ENCODE data around the gene CLTCL1. TPM values are rescaled to one million over a fixed set of nuclear protein-coding genes. Genes with fewer than 3 reads are reported as not detected.

CLTCL1 gene
- total RNA-seq, 1 donor from 2014 or later, result 26.0 TPM

DNA sequence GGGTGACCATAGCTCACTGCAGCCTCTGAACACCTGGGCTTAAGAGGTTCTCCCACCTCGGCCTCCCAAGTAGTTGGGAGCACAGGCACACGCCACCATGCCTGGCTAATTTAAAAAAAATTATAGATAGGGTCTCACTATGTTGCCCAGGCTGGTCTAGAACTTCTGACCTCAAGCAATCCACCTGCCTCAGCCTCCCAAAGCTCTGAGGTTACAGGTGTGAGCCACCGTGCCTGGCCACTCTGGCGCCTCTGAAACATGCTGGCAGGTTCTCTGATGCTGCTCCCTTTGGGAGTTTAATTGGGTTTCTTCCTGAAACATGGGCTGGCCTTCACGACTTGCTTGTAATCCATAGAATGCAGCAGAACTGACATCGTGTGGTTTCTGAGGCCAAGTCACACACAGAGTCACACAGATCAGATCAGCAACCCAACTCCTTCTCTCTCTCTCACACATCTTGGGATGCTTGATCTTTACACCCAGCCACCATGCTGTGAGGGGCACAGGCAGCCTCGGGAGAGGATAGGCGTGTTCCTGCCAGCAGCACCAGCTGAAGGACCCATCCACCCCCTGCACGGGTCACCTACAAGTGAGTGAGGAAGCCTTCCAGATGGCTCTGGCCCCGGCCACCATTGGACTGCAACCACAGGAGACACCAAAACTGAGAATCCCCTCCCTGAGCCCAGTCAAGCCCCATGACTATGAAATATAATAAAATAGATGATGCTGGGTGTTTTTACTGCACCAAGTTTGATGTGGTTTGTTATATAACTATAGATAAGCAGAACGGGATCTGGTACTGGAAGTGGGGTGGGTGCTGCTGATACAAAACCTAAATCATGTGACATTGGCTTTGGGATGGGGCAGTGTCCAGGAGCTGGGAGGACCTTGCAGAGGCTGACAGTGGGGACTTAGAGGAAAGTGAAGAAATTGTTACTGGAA is 138.3 kb downstream of the CLTCL1 start:
- Histone ChIP-seq H3K9me3 (no peaks in the 10 kb centered on the region), H3K36me3 (no peaks in the 10 kb centered on the region), H3K27ac (no peak overlapping the region), H3K4me1 (peaks cover 4 to 6% of the 10 kb centered on the region in 2 donors), H3K27me3 (peaks cover 17% of the 10 kb centered on the region), H3K4me3 (no peak overlapping the region)
- DNase-seq (ENCODE audit: low spot score in 2 of 2), result no peak
- TF ChIP-seq, protein P1, sequence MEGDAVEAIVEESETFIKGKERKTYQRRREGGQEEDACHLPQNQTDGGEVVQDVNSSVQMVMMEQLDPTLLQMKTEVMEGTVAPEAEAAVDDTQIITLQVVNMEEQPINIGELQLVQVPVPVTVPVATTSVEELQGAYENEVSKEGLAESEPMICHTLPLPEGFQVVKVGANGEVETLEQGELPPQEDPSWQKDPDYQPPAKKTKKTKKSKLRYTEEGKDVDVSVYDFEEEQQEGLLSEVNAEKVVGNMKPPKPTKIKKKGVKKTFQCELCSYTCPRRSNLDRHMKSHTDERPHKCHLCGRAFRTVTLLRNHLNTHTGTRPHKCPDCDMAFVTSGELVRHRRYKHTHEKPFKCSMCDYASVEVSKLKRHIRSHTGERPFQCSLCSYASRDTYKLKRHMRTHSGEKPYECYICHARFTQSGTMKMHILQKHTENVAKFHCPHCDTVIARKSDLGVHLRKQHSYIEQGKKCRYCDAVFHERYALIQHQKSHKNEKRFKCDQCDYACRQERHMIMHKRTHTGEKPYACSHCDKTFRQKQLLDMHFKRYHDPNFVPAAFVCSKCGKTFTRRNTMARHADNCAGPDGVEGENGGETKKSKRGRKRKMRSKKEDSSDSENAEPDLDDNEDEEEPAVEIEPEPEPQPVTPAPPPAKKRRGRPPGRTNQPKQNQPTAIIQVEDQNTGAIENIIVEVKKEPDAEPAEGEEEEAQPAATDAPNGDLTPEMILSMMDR (IDR thresholded peaks at IDR 0.05), result no peak
- intact Hi-C loops (cut with DNase I), result no loop called here

GRCh38 chr22:19151329-19152191 is 140.0 kb downstream of the CLTCL1 start:
- H3K4me1 ChIP-seq, result peaks cover 4 to 6% of the 10 kb centered on the region in 2 donors
- DNase-seq (ENCODE audit: low spot score in 2 of 2), result no peak
- no peaks in the 10 kb centered on the region for H3K9me3 ChIP-seq
- intact Hi-C loops (cut with DNase I), result no loop called here
- no peak overlapping the region for H3K4me3 ChIP-seq
- H3K27ac ChIP-seq, result no peak overlapping the region
- peaks cover 17% of the 10 kb centered on the region for H3K27me3 ChIP-seq
- no peaks in the 10 kb centered on the region for H3K36me3 ChIP-seq
- TF ChIP-seq, protein P1 (IDR thresholded peaks at IDR 0.05), result no peak

- peaks cover 4 to 6% of the 10 kb centered on the region in 2 donors for H3K4me1 ChIP-seq
- intact Hi-C loops (cut with DNase I), result no loop called here
- no peak overlapping the region for H3K27ac ChIP-seq
- TF ChIP-seq, protein P1 (IDR thresholded peaks at IDR 0.05), result no peak
- H3K9me3 ChIP-seq, result no peaks in the 10 kb centered on the region
- no peaks in the 10 kb centered on the region for H3K36me3 ChIP-seq
- peaks cover 17% of the 10 kb centered on the region for H3K27me3 ChIP-seq
- no peak overlapping the region for H3K4me3 ChIP-seq
- no peak for DNase-seq (ENCODE audit: low spot score in 2 of 2)
Measured at GRCh38 chr22:19150482-19151328, 140.8 kb downstream of the CLTCL1 start.

DNA sequence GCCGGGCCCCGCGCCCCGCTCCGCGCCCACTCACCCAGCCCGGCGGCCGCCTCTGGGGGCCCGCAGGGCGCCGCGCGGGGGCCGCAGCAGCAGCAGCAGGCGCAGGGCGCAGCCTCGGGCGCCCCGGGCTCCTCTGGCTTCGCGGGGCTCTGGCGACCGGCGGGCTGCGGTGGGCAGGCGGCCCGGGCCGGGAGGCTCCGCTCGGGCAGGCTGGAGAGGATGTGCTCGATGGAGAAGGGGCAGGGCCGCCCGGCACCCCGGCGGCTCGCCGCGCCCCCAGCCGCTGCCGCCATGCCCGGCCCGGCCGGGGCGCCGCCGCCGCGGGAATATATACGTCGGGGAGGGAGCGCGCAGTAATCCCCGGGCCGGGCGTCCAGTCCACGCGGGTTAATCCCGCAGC is 141.5 kb downstream of the CLTCL1 start, which contains the start of gene GSC2:
Gene GSC2 (minus strand): TSS at position 302 of the 400 bp plus-strand sequence. CDS start 9 bp downstream, at position 293.
- DNase-seq (ENCODE audit: low spot score in 2 of 2), result no peak
- intact Hi-C loops (cut with DNase I), result loop anchor here (10.0 kb wide), 1 partner anchor 565 kb away; the partner anchor contains the start of gene SEPTIN5
- Histone ChIP-seq H3K4me3 (peak within 1 kb of the TSS; percentile 47 to 58), H3K27ac (no peak within 1 kb of the TSS), H3K36me3 (no peaks in the 10 kb centered on the region), H3K27me3 (peaks cover 17% of the 10 kb centered on the region), H3K4me1 (peaks cover 4 to 6% of the 10 kb centered on the region in 2 donors), H3K9me3 (no peaks in the 10 kb centered on the region)
- TF ChIP-seq, protein P1 (IDR thresholded peaks at IDR 0.05), result no peak

Data from ascending aorta (tissue), 2 donors.